ENCODE measurements around the gene WDFY4. TPM values are rescaled to one million over a fixed set of nuclear protein-coding genes. Genes with fewer than 3 reads are reported as not detected.

WDFY4 gene
- total RNA-seq, 4 donors from 2014 or later, result 5.0 to 16.5 (median 8.8) TPM

- no peaks in the 10 kb centered on the region for H3K36me3 ChIP-seq
- DNase-seq (ENCODE audit: low spot score in 2 of 2), result no peak
Measured at GRCh38 chr10:48811461-48811860, 126.8 kb downstream of the WDFY4 start.

GRCh38 chr10:48811917-48812316 is 127.2 kb downstream of the WDFY4 start:
- Histone ChIP-seq H3K9me3 (no peaks in the 10 kb centered on the region), H3K27me3 (no peaks in the 10 kb centered on the region), H3K27ac (no peak overlapping the region), H3K4me3 (no peak overlapping the region), H3K4me1 (peaks cover 0 to 9% (median 1%) of the 10 kb centered on the region in 4 donors), H3K36me3 (no peaks in the 10 kb centered on the region)
- TF ChIP-seq EP300 (IDR thresholded peaks at IDR 0.05), result no peak
- TF ChIP-seq CTCF (IDR thresholded peaks at IDR 0.05), result no peak
- no peak for TF ChIP-seq POLR2A (IDR thresholded peaks at IDR 0.05)
- DNase-seq (ENCODE audit: low spot score in 2 of 2), result no peak
- 57 to 70% methylated on average over 4 of the region's 4 CpGs for WGBS, 2 donors

More at GRCh38 chr10:48811461-48811860, 126.8 kb downstream of the WDFY4 start:
- Histone ChIP-seq H3K27me3 (no peaks in the 10 kb centered on the region), H3K4me3 (no peak overlapping the region), H3K27ac (no peak overlapping the region), H3K9me3 (no peaks in the 10 kb centered on the region), H3K4me1 (peaks cover 0 to 12% (median 1%) of the 10 kb centered on the region in 4 donors)
- 90% methylated on average over 5 of the region's 5 CpGs for WGBS, 2 donors
- TF ChIP-seq POLR2A (IDR thresholded peaks at IDR 0.05) (no peak), EP300 (IDR thresholded peaks at IDR 0.05) (no peak), CTCF (IDR thresholded peaks at IDR 0.05) (no peak)

GRCh38 chr10:48813291-48813690 is 128.6 kb downstream of the WDFY4 start:
- Histone ChIP-seq H3K36me3 (no peaks in the 10 kb centered on the region), H3K4me1 (peaks cover 0 to under 1% (median 0%) of the 10 kb centered on the region in 4 donors), H3K27me3 (no peaks in the 10 kb centered on the region), H3K4me3 (no peak overlapping the region), H3K27ac (no peak overlapping the region), H3K9me3 (no peaks in the 10 kb centered on the region)
- TF ChIP-seq EP300 (IDR thresholded peaks at IDR 0.05) (no peak), CTCF (IDR thresholded peaks at IDR 0.05) (no peak), POLR2A (IDR thresholded peaks at IDR 0.05) (no peak)
- 25 to 27% methylated on average over 1 of the region's 1 CpG for WGBS, 2 donors
- DNase-seq (ENCODE audit: low spot score in 2 of 2), result no peak

- no peaks in the 10 kb centered on the region for H3K4me1 ChIP-seq
- 90 to 95% methylated on average over 3 of the region's 3 CpGs for WGBS, 2 donors
- no peaks in the 10 kb centered on the region for H3K36me3 ChIP-seq
- no peaks in the 10 kb centered on the region for H3K9me3 ChIP-seq
- no peak overlapping the region for H3K4me3 ChIP-seq
- no peak overlapping the region for H3K27ac ChIP-seq
- TF ChIP-seq EP300 (IDR thresholded peaks at IDR 0.05), result no peak
- no peak for DNase-seq (ENCODE audit: low spot score in 2 of 2)
- no peaks in the 10 kb centered on the region for H3K27me3 ChIP-seq
Measured at GRCh38 chr10:48813825-48814224, 129.2 kb downstream of the WDFY4 start.

GRCh38 chr10:48814933-48815332 is 130.3 kb downstream of the WDFY4 start:
- Histone ChIP-seq H3K27ac (no peak overlapping the region), H3K9me3 (no peaks in the 10 kb centered on the region), H3K4me3 (no peak overlapping the region), H3K36me3 (no peaks in the 10 kb centered on the region), H3K4me1 (no peaks in the 10 kb centered on the region), H3K27me3 (no peaks in the 10 kb centered on the region)
- TF ChIP-seq CTCF (IDR thresholded peaks at IDR 0.05) (no peak), EP300 (IDR thresholded peaks at IDR 0.05) (no peak), POLR2A (IDR thresholded peaks at IDR 0.05) (no peak)
- DNase-seq (ENCODE audit: low spot score in 2 of 2), result no peak
- 68 to 70% methylated on average over 1 of the region's 1 CpG for WGBS, 2 donors

GRCh38 chr10:48817141-48817540 is 132.5 kb downstream of the WDFY4 start:
- H3K36me3 ChIP-seq, result no peaks in the 10 kb centered on the region
- no peak for TF ChIP-seq EP300 (IDR thresholded peaks at IDR 0.05)
- no peak for TF ChIP-seq CTCF (IDR thresholded peaks at IDR 0.05)
- TF ChIP-seq POLR2A (IDR thresholded peaks at IDR 0.05), result no peak
- H3K4me3 ChIP-seq, result no peak overlapping the region
- H3K9me3 ChIP-seq, result no peaks in the 10 kb centered on the region
- H3K27ac ChIP-seq, result no peak overlapping the region
- H3K4me1 ChIP-seq, result no peaks in the 10 kb centered on the region
- no peaks in the 10 kb centered on the region for H3K27me3 ChIP-seq
- WGBS, 2 donors, result 92 to 93% methylated on average over 10 of the region's 10 CpGs
- no peak for DNase-seq (ENCODE audit: low spot score in 2 of 2)
